Measurements from ENCODE around the gene TWSG1.

GRCh38 chr18:9359796-9360195, 25.2 kb downstream of the TWSG1 start:
- TF ChIP-seq CTCF (IDR thresholded peaks at IDR 0.05) (no peak), POLR2A (IDR thresholded peaks at IDR 0.05) (no peak), POLR2AphosphoS5 (IDR thresholded peaks at IDR 0.05) (no peak)

Data from breast epithelium (tissue), 3 donors.